ENCODE results near the gene CHL1.

CHL1 gene

DNA sequence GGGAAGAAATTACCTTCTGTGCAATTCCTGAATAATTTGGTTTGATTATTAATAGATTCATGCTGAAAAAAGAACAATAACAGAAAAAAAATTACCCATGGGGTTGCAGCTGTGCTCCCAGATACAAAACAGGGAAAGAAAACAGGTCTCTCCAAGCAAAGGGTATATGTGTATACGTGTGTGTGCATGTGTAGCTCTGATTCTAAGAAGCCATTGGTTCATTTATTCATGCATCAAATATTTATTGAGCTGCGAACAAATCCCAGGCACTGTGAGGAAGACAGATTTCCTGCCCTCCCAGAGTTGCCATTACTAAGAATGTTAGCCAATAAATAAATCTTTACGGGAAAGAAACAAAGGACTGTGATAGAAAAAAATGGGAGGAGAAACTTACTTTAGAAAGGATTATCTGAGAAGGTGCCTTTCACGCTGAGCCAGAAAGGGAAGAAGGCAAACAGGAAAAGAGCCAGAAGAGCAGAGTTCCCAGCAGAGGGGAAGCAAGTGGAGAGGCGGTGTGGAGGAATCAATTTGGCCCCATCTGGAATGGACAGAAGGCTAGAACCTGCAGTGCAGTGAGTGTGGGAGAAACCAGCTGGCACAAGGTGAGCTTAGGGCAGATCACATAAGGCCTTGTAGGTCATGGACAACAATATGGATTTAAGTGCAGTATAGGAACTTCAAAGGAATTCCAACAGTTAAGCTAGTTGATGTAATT lies 20.7 kb downstream of the CHL1 start:
- ATAC-seq, result no peak

DNA sequence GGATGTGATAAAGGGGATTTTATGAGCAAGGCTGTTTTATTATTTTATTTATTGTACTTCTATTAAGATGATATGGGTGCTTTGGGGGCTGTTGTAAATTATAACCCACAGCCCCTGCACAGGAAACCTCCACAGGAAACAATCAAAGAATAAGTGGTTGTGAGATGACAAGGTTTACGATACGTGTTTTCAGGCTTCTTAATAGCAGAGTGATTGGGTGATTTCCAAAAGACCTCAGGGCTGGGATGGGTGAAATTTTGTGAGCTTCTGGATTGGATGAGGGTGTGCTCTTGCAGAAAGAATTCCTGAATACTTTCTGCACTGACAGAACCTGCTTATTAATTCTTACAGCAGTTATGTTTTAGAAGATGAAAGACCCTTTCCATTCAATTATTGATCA lies 21.4 kb downstream of the CHL1 start:
- ATAC-seq, result no peak

DNA sequence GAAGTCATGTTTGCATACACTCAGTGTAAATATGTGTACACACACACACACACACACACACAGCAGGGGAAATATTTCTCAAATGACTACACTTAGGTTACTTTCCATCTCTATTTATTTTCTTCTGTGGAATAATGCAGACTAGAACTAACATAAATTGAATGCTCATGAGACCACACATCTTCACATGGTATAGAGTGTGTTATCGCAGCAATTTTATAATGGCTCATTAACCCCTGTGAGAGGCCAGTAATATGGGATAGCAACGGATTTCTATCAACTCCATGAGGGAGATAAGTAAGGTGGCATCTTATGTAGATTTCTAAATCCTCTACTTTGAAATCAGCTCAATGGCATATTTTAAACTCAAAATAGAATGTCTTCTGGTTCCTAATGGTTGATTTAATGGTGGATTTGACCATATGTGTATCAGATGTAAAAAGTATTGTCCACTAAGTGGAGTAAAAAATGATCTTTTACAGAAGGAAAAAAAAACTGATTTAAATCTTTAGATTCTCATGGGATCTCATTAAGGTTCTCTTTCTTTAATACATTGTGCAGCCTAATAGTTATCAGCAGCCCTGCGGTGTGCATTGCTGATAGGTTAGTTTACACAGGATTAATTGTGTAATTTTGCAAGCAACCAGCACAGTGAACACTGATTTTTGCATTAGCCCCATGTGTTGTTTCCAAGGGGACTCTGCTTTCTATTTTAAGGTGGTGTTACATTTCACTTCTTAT lies 32.0 kb downstream of the CHL1 start:
- ATAC-seq, result no peak

DNA sequence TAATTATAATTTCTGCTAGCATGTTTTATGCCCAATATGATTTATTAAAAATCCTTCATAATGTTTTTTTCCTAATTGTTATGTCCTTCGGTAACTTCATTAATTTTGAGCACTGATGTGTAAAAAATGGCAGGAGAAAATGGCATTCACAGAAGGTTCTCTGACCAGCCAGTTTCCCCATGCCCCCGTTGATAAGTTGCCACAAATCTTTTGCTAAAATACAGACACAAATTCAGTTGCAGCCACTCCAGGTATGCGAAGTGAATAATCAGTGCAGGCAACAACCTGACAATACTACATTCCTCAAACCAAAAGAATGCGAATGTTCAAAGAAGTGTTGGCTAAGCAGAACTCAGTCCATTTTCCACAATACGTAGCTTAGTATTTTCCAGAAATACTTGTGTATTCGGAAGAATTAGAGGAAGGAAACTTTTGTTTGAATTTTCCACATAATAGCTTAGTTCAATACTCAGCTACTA lies 32.7 kb downstream of the CHL1 start:
- no peak for ATAC-seq

DNA sequence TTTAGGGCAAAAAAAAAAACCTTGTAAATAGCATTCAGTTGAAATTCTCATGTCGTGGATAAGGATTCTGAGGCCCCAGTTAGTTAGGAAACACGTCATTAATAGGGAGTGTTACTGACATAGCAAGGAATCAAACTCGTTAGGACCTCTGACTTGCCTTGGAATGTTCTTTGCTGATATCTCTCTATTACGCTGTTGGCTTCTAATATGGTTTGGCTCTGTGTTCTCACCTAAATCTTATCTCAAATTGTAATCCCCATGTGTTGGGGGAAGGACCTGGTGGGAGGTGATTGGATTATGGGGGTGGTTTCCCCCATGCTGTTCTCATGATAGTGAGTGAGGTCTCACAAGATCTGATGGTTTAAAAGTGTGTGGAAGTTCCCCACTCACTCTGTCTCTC lies 40.3 kb downstream of the CHL1 start:
- no peak for ATAC-seq

DNA sequence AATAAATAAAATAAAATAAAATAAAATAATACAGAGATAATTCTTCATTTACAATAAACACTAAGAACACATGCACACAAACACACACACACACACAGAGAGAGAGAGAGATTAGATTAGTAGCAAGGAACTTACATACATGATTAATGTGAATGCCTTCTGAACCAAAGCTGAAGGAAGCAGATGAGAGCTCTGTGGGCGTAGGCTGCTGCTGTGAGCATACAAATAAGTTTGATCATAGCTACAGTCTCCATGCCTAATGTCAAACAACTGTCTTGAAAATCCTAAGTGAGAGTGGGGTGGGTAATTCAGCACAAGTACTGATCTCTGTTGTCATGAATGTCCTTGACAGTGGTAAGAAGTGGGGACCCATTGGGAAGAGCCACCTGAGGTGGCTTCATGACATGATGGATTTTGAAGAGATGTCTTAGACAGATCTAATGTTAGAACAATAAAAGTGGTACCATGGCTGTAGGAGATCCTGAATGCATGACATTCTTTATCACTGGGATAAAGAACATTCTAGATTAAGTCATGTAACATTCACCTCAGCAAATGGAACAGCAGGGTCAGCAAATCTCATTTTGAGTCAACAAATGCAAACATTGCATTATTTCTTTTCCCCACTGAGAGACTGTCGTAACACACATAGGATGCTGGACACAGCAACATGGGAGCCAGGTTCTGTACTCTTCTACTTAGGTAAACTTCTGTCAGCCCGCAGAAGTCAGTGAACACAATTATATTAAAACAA lies 46.2 kb downstream of the CHL1 start:
- ATAC-seq, result no peak

DNA sequence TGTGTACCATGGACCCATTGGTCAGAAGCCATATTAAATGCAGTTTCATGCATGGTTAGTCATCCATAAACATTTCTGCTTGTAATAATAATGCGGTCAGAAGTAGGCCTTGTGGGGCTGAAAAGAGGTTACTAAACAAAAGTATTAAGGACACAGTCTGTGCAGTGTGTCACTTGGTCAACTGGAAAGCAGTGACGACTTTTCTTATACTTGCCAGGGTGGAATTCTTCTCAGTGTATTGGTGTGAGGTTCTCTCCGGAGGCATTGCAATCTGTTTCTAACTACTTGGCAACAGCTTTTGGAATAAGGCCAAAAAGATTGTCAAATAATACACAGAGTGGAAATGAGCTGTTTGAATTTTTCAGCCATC lies 46.8 kb downstream of the CHL1 start:
- no peak for ATAC-seq

DNA sequence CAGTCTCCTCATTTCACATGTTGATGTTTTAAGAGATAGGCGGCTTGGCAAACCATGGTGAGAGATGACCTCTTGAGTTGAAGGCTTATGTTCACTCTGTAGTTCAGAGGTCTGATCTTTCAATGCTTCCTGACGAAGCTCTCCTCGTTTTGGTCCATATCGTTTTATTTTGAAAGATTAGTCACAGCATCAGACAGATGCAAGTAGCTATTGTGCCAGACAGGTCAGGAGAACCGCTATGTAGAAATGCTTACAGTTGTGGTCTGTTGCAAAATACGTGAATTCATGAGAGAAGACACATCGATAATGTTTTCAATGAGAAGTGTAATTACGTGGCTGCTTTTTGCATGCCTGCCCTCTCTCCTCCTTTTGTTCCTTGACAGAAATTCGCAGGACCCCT lies 47.5 kb downstream of the CHL1 start:
- no peak for ATAC-seq

DNA sequence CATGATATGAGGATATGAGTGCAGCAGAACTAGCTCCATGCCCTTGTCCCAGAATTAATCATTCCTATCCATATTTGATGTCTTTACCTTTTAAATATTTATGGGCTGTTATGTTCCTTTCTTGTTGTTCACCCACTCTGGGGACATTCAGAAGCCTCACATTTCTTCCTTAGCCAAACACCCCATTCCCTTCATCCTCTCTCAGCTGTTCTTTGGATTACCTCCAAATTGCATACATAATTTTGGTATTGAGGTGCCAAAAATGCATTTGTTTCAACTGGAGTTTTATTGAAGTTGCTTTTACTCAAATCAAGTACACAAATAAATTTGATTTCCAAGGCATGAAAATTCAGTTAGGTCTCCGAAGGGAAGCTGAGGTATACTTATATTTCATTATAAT lies 51.4 kb downstream of the CHL1 start:
- ATAC-seq, result no peak

DNA sequence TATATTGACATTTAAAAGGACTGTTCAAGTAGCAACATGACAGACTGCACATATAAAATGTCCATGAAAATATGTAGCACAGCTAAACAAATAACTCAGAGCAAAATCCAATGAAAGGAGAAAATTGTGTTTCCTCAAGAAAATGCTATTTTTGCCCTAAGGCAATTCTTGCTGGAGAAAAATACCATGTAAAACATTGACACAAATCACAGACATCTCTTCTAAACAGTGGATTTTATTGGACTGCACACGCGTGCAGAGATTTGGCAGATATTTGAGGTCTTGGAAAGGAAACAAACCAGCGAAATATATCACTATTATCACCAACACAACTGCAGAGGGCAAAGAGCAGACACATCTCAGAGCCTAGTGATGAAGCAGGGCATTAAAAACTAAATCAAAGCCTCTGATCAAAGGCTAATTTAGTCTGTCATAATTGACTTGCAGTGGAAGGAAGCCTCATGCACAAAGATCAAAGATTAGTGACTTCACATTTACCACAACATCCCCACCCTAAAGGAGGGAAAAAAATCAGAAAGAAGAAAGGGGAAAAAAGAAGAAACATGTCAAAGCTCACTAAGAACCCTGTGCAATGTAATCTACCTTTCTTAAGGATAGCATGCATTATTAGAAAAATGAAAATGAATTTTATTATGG lies 52.4 kb downstream of the CHL1 start:
- no peak for ATAC-seq

DNA sequence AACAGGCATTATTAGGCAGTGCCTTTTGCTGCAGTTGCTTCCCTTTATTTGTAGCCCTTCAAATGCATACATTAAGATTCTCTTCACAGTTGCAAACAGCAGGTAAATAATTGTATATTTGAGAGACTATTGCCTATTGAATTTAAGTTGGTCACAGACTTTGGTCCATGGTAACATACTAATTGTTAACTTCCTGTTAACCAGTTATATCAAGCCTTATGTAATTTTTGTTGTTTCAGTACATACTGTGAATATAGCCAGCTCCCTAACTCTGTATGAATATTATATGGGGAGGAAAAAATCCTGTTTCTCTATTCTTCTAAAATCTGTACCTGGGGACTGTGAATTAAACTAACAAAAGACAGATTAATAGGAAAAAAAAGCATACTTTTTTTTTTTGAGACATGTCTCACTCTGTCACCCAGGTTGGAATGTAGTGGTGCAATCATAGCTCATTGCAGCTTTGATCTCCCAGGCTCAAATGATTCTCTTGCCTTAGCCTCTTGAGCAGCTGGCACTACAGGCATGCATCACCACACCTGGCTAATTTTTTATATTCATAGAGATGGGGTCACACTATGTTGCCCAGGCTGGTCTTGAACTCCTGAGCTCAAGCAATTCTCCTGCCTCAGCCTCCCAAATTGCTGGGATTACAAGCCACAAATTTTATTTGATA lies 53.2 kb downstream of the CHL1 start:
- ATAC-seq, result no peak

DNA sequence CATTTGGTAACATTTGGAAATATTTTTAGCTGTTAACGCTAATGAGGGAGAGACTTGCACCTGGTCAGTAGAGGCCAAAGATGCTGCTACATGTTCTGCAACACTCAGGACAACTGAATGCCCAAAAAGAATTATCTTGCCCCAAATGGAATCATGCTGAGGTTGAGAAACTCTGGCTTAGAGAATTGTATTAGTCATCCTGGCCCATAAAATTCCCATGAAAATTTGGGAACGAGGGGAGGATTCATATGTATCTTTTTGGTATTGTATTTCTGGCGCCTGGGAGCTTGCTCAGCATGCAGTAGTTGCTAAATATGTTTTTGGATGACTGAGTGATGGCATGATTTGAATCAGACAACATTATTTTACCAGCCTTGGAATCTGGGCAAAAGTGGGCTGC lies 59.9 kb downstream of the CHL1 start:
- no peak for ATAC-seq

DNA sequence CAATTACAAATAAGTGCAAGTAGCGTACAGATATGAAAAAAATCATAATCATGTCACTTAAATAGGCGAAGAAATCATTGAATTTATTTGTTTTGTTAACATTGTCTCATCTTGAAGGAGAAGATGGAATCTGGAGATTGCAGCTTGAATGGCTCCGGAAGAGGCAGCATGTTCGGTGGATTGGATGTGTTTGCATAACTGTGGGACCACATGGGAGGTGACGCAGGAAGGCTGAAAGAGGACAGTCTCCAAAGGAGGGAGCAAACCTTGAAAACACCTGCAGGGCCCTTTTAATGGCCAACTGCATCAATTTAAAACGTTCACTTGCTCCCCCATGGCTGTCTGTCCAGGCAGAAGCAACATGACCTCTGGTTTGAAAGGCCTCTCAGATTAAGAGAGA lies 61.3 kb downstream of the CHL1 start:
- no peak for ATAC-seq

DNA sequence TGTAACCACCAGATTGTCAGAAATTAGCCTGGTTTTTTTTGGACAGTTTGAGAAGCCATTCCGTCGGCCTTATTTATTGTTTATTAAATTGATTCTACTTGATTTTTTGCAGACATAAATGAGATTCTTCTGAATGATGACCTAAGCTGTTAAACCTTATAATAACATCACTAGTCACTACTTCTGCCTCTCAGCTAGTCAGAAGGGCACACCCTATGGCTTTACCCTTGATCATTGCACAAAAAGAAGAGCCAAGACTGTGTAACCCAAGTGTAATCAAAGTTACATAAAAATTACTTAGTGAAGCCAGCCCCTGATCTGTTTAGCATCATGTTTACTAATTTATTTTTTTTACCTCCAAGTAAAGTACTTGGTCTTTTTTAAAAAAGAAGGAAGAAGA lies 64.3 kb downstream of the CHL1 start:
- no peak for ATAC-seq

DNA sequence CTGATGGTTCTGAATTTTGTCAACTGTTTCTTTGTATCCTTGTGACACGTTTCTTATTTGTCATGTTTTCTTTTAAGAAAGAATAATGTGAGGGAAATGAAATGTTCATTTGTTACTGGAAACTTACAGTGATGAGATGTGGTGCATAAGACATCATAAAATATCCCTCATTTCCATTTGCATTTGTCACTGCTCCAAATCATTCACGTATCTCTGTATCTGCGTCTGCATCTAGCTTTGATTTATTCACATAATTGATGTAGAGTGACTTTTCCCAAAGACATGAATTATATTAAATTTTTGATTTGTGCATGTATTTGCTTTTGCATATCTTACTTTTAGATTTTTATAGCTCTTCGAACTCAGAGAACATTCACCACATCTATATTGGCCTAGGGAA lies 66.8 kb downstream of the CHL1 start:
- no peak for ATAC-seq

DNA sequence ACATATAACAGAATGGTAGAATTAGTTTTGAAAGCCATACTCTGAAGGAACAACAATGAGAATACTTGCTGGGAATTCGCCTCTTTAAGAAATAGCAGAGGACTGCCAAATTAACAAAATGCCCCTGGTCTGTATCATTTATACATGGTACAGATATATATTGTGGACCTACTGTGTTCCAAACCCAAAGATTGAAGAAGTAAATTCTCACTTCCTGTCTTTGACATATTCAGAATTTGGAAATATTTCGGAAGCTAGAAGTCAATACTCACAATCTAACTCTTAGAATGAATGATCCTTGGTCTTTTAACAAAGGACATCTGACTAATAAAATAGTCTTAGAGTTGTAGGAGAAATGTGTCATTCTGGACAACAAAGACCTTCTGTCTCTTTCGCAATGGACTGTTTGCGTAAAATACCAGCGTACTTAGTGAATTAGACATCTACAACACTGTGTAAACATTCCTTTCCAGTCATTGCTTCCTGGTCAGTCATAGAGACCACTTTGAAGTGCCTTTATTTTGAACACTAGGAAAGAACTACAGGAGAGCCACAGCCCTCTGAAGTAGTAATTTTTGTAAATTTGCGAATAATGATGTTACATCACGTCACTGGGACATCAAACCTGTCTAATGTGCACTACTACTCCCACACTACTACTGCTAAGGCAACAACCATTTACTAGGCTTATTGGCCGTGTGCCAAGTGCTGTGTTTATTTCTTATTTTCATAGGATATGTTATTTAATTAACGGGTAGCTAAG lies 68.0 kb downstream of the CHL1 start:
- ATAC-seq, result no peak

DNA sequence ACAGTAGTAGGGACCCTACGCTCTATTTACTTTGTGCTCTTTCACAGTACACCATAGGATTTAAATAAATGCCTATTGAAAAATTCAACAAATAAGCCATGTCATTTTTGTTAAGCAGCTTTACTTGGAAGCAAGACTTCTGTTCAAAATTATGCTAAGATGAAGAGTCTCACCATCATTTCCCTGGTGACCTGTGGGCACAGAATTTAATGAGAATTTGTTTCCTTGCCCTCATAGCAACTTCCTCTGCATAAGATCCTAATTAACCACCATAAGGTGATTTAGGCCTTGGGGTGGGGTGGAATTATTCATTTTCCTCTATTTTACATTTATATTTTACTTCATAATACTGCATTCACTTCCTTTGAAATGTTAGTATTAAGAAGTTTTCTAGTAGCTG lies 70.5 kb downstream of the CHL1 start:
- no peak for ATAC-seq

DNA sequence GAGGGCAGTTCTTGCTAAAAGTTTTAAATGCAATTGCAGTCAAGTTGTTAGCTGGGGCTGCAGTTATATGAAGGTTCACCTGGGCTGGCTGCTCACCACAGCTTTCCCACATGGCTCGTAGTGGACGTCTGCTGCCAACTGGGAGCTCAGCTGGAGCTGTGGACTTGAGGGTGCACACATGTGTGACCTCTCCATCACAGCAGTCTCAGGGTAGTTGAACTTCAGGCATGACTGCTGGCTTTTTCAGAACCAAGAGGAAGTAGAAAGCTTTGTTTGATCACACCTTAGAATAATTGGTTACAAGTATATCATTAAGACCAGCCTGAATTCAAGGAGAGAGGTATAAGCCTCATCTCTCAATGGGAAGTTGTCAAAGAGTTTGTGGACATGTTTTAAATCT lies 74.1 kb downstream of the CHL1 start:
- no peak for ATAC-seq

DNA sequence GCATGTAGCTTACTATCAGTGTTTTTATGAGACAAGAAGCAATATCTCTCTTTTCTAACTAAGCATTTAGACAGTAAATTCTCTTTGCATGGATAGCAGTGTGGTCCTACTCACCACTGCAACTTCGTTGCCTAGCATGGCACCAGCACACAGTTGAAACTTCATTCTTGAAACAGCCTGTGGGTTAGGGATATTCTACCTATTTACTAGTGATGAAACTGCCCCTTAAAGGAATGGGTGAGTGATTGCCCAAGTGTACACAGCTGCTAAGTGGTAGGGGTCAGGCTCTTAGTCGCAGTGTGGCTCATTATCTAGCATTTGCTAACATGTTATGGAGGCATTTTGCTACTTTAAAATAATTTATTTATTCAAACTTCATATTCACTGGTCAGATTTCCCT lies 78.4 kb downstream of the CHL1 start:
- ATAC-seq, result no peak

DNA sequence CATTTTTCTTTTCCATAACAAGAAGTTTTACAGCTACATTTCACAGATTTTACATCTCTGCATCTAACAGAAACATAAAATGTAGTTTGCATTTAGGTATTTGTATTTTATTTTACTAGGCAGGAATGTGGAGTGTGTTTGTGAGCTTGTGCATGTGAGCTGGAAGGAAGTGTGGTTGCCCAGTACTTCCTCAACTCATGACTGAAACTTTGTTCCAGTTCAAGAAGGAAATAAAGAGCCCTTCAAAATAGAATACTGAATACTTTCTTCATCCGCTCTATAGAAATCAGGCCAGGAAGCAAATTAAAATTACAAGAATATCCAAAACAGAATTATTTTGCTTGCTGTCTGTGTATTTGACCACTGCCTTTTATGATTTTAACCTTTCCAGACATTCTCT lies 81.3 kb downstream of the CHL1 start:
- ATAC-seq, result no peak

DNA sequence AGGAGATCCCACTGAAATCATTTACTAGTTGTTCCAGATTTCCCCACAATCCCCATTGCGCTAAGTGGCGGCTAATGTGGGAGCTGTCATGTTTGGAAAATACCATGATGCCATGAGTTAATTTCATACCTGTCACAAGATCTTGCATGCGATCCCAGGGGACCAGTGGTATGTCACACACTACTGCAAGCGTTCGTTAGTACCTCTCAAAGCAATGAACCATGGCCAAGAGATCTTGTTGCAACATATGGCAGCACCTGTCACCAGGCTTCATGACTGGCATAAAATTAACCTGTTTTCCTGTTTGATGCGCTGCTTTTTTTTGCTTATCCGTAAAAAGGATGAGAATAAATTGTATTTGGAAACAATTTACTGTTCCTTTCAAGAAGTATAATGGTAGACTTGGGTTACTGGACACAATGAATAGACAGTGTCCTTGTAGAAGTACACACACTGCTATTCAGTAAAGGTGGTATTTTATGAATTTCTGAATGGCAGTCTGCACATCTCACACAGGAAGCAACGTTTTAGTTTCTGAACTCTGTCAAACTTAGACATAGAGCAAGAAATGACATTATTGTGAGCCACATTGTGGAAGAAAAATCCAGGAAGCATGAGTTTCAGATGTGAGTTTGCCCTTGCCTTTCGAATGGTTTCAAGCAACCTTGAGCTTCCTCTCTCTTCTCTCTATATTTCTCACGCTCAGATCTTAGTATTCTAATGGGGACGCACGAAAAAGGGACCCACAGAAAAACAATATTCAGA lies 81.9 kb downstream of the CHL1 start:
- peak in 1 of 2 donors; percentile 30 for ATAC-seq
